K562 (cell line): Measurements from ENCODE around the gene OR6C74. TPM values are rescaled to one million over a fixed set of nuclear protein-coding genes. Genes with fewer than 3 reads are reported as not detected.

ENCODE experiments used
- ATAC-seq: fragments of 200-7000 bp; cut with Tn5 transposase; 3 replicates; pipeline ENCODE4 v1.9.1; 2020; ENCODE audit warnings: moderate library complexity
- BruUV-seq: library from RNA; stranded (reverse); fragments of 400-500 nt; replicated peaks from 2 replicates; lab custom pipeline; 2021; lab: Mats Ljungman, UMichigan
- CTCF ChIA-PET: fragments of 300-600 bp; formaldehyde crosslinking; extraction: SDS; loops from one replicate; lab custom pipeline; 2021; ENCODE audit warnings: low intra/inter-chr PET ratio; lab: Yijun Ruan, JAX
- POLR2A ChIA-PET: fragments of 300-600, 350-650 bp; sonication (Branson Sonifier 250); formaldehyde crosslinking; extraction: SDS; loops from one replicate; lab custom pipeline; 2021; ENCODE audit warnings: antibody characterized with exemption, inconsistent platforms; lab: Yijun Ruan, JAX
- DNase-seq, 4 experiments: peaks; one replicate each; pipeline versions ENCODE4 v3.0.0 to v3.0.0-alpha.2; 2011 to 2018; ENCODE audit warnings: low spot score in 3 of 4, mixed read lengths in 3 of 4; ENCODE audit errors: extremely low read depth in 1 of 4
- FAIRE-seq: peaks from 2 replicates; lab custom pipeline; 2011; peaks lifted over from hg19 to GRCh38; lab: Jason Lieb, UNC
- H2AFZ ChIP-seq: 2 replicates; pipeline ENCODE4 v1.6.0; 2011; ENCODE audit warnings: low read depth, low read length, control low read depth, inconsistent platforms
- H3K27ac ChIP-seq: fragments of 200-600 bp; 3 replicates; pipeline ENCODE4 v1.8.0; 2011; ENCODE audit warnings: low read depth, mild to moderate bottlenecking, control low read depth, inconsistent platforms, low read length, moderate library complexity, mixed read lengths; ENCODE audit errors: extremely low read depth
- H3K27me3 ChIP-seq, 2 experiments: fragments of 300-600 bp in 1 of 2; 2 replicates in 1 of 2; 3 replicates in 1 of 2; pipeline versions ENCODE4 v1.6.0 to v1.8.0; 2011; ENCODE audit warnings: inconsistent platforms in 2 of 2, low read length in 2 of 2, mild to moderate bottlenecking in 1 of 2, mixed read lengths in 1 of 2, moderate library complexity in 1 of 2; ENCODE audit not compliant: control insufficient read depth in 2 of 2, insufficient read depth in 2 of 2
- H3K36me3 ChIP-seq: fragments of 300-600 bp; 3 replicates; pipeline ENCODE4 v1.8.0; 2011; ENCODE audit warnings: mild to moderate bottlenecking, low read length, inconsistent platforms; ENCODE audit not compliant: control insufficient read depth, insufficient read depth
- H3K4me1 ChIP-seq, 2 experiments: fragments of 200-600 bp in 1 of 2; replicated peaks in 1 of 2; 2 replicates in 1 of 2; 3 replicates in 1 of 2; pipeline versions ENCODE4 v1.5.1 to v1.8.0; 2011; ENCODE audit warnings: inconsistent platforms in 2 of 2, low read length in 2 of 2, mild to moderate bottlenecking in 1 of 2, mixed read lengths in 1 of 2, moderate library complexity in 1 of 2; ENCODE audit not compliant: control insufficient read depth in 2 of 2, insufficient read depth in 2 of 2
- H3K4me2 ChIP-seq: 2 replicates; pipeline ENCODE4 v1.6.1; 2011; ENCODE audit warnings: low read length, control low read depth, inconsistent platforms, mixed read lengths; ENCODE audit not compliant: insufficient read depth
- H3K4me3 ChIP-seq: fragments of 200-600 bp; sonication (generic), shearing (Covaris generic); 2 replicates; pipeline ENCODE4 v1.5.1; 2016; ENCODE audit warnings: control low read depth, inconsistent platforms
- H3K79me2 ChIP-seq: fragments of 200-600 bp; 3 replicates; pipeline ENCODE4 v1.8.0; 2011; ENCODE audit warnings: low read length, inconsistent platforms; ENCODE audit not compliant: control insufficient read depth, insufficient read depth
- H3K9ac ChIP-seq, 2 experiments: 2 replicates each; pipeline versions ENCODE4 v1.6.0 to v1.6.1; 2011; ENCODE audit warnings: low read depth in 2 of 2, low read length in 2 of 2, control low read depth in 1 of 2, inconsistent platforms in 1 of 2, mild to moderate bottlenecking in 1 of 2, mixed read lengths in 1 of 2; ENCODE audit not compliant: insufficient read depth in 1 of 2
- H3K9me1 ChIP-seq: one replicate; pipeline ENCODE4 v1.6.0; 2011; ENCODE audit warnings: inconsistent platforms, mild to moderate bottlenecking, low read length, moderate library complexity; ENCODE audit not compliant: control insufficient read depth, insufficient read depth
- H3K9me3 ChIP-seq: replicated peaks from 2 replicates; pipeline ENCODE4 v1.5.1; 2011; ENCODE audit warnings: low read depth, low read length, inconsistent platforms; ENCODE audit not compliant: control insufficient read depth, insufficient read depth
- H4K20me1 ChIP-seq: replicated peaks from 2 replicates; pipeline ENCODE4 v1.6.1; 2011; ENCODE audit warnings: low read length, inconsistent platforms, mixed read lengths; ENCODE audit not compliant: control insufficient read depth, insufficient read depth
- ARID1B ChIP-seq: fragments of 450-650 bp; IDR thresholded peaks from 2 replicates; pipeline ENCODE4 v1.6.1; 2016; ENCODE audit warnings: antibody characterized with exemption, mild to moderate bottlenecking, inconsistent platforms
- CBFA2T2 ChIP-seq: fragments of 450-650 bp; conservative IDR thresholded peaks from 2 replicates; pipeline ENCODE4 v1.6.1; 2017; ENCODE audit warnings: mild to moderate bottlenecking
- CBFA2T3 ChIP-seq: fragments of 450-650 bp; IDR thresholded peaks from 2 replicates; pipeline ENCODE4 v1.6.1; 2017
- E2F3 ChIP-seq: fragments of 250-450 bp; sonication (Bioruptor Pico); IDR thresholded peaks from 2 replicates; pipeline ENCODE4 v1.4.0; 2020; ENCODE audit warnings: mild to moderate bottlenecking
- ELF2 ChIP-seq: fragments of 250-450 bp; sonication (Bioruptor Pico); IDR thresholded peaks from 2 replicates; pipeline ENCODE4 v1.5.0; 2021; ENCODE audit warnings: mild to moderate bottlenecking
- GTF2A2 ChIP-seq: IDR thresholded peaks from 2 replicates; pipeline ENCODE4 v1.6.1; 2016; ENCODE audit warnings: mild to moderate bottlenecking, missing genetic modification characterization, missing compliant biosample characterization
- HDAC8 ChIP-seq: fragments of 450-650 bp; IDR thresholded peaks from 2 replicates; pipeline ENCODE4 v1.6.1; 2016; ENCODE audit warnings: mild to moderate bottlenecking, missing genetic modification characterization, moderate library complexity, missing compliant biosample characterization
- MAFK ChIP-seq: IDR thresholded peaks from 2 replicates; pipeline ENCODE4 v1.6.1; 2011; ENCODE audit warnings: low read length, improper control_type of control experiment
- OTX1 ChIP-seq: fragments of 450-650 bp; formaldehyde crosslinking; IDR thresholded peaks from 2 replicates; pipeline ENCODE4 v1.4.0; 2022; ENCODE audit warnings: mild to moderate bottlenecking
- POLR2B ChIP-seq: fragments of 450-650 bp; IDR thresholded peaks from 2 replicates; pipeline ENCODE4 v1.6.1; 2018; ENCODE audit warnings: low read depth; ENCODE audit not compliant: partially characterized antibody
- TAL1 ChIP-seq: fragments of 450-650 bp; IDR thresholded peaks from 2 replicates; pipeline ENCODE4 v1.6.1; 2016; ENCODE audit warnings: mild to moderate bottlenecking
- TEAD4 ChIP-seq, 2 experiments: sonication (generic) in 1 of 2; formaldehyde crosslinking in 1 of 2; IDR thresholded peaks; 2 replicates each; pipeline versions ENCODE4 v1.6.1 to v1.8.0; 2012 to 2022; ENCODE audit warnings: borderline replicate concordance in 1 of 2, inconsistent platforms in 1 of 2, low read length in 1 of 2, mild to moderate bottlenecking in 1 of 2, missing genetic modification reagents in 1 of 2
- ZBTB17 ChIP-seq: fragments of 450-650 bp; formaldehyde crosslinking; IDR thresholded peaks from 2 replicates; pipeline ENCODE4 v1.4.0; 2020; ENCODE audit warnings: mild to moderate bottlenecking
- WGBS: fragments of 100-300 bp; shearing (Covaris generic); methylation state at CpG from one replicate; pipeline ENCODE4 v1.1.6; 2016; ENCODE audit warnings: low coverage, mixed read lengths; ENCODE audit not compliant: insufficient coverage; ENCODE audit errors: missing lambda C conversion rate; 5-methylcytosine and 5-hydroxymethylcytosine counted together
- in situ Hi-C: fragments of 300-500 bp; cut with MboI; formaldehyde crosslinking; loops from 4 replicates; pipeline ENCODE4 v1.15.0; 2018; ENCODE audit warnings: inconsistent platforms, mixed read lengths
- intact Hi-C: fragments of 100-400 bp; cut with micrococcal nuclease; formaldehyde crosslinking; loops from 2 replicates; pipeline ENCODE4 v1.14.2; 2022
- polyA plus RNA-seq, 8 experiments: library from polyadenylated mRNA; depleted of rRNA in 4 of 8; stranded (reverse) in 5 of 8; unstranded in 3 of 8; fragments of >200 nt; fragmentation: Nextera tagmentation in 2 of 8; fragmentation: Illumina TruSeq in 1 of 8; extraction: Ambion mirVana in 2 of 8; extraction: Trizol in 1 of 8; gene quantifications; 2 replicates each; pipeline versions ENCODE4 v1.2.1 to v1.2.3, GENCODE V29; 2011 to 2014; ENCODE audit warnings: inconsistent platforms in 1 of 8, missing spikeins in 1 of 8
- total RNA-seq, 7 experiments: library from RNA; depleted of rRNA in 6 of 7; stranded (reverse); fragments of >200 nt in 6 of 7; fragmentation: Illumina TruSeq in 2 of 7; extraction: Trizol in 2 of 7; gene quantifications; 2 replicates each; pipeline versions ENCODE4 v1.2.1 to v1.2.3, GENCODE V29; 2011 to 2021; ENCODE audit warnings: low replicate concordance in 1 of 7
- TF ChIP-seq, protein P1 (sequence below): fragments of 200-800 bp; sonication (Bioruptor generic); IDR thresholded peaks from 2 replicates; pipeline ENCODE4 v1.6.1; 2017; ENCODE audit warnings: missing genetic modification characterization, missing compliant biosample characterization

OR6C74 gene
- total and polyA plus RNA-seq, 9 of the 15 experiments (the other 6 are each of a cell fraction or from before 2014, with no cell fraction given), result not detected

DNA sequence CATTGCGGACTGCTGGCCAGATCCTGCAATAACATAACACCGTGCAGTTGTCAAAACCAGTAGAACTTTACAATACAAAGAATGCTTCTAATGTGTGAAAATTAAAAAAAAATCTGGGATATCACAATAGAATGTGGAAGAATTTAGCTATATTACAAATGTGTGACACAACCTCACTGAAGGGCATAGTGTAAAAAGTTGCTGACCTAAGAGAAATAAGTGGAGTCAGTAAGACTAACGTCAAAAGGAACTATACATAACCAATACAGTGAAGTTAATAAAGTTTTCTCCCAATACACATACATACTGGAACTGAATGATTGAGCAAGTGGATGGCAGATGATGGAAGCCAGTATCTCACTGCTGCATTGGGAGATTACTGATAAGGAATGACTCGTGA is 12.4 kb downstream of the OR6C74 start (continued):
- TF ChIP-seq GTF2A2 (tag) (no peak), MAFK (peak; percentile 44; the same call in 1 of the 2 replicates), OTX1 (no peak), ELF2 (CRISPR knock-in tag) (no peak)

GRCh38 chr12:55258303-55258702 is 13.9 kb downstream of the OR6C74 start:
- FAIRE-seq, result no peak
- Histone ChIP-seq H3K9me3 (no peaks in the 10 kb centered on the region), H3K27me3 (no peaks in the 10 kb centered on the region), H3K27ac (no peak overlapping the region), H3K4me2 (no peak overlapping the region)
- CTCF ChIA-PET, result no interaction called here
- in situ Hi-C loops, result no loop called here
- peak; percentile 30; the same call in 1 of the 2 replicates for TF ChIP-seq CBFA2T2
- no peak for TF ChIP-seq E2F3 (CRISPR knock-in tag)
- TF ChIP-seq CBFA2T3, result peak; percentile 67
- TF ChIP-seq TEAD4 (IDR thresholded peaks at IDR 0.05; ENCODE audit: low read length), result peak; percentile 42
- TF ChIP-seq TEAD4 (CRISPR knock-in tag; IDR thresholded peaks at IDR 0.05; ENCODE audit: borderline replicate concordance), result no peak
- peak; percentile 61 for TF ChIP-seq TAL1
- TF ChIP-seq POLR2B, result no peak
- no peak for TF ChIP-seq ZBTB17 (CRISPR knock-in tag)
- peak; percentile 24; the same call in 1 of the 2 replicates for TF ChIP-seq ARID1B
- TF ChIP-seq, protein P1, sequence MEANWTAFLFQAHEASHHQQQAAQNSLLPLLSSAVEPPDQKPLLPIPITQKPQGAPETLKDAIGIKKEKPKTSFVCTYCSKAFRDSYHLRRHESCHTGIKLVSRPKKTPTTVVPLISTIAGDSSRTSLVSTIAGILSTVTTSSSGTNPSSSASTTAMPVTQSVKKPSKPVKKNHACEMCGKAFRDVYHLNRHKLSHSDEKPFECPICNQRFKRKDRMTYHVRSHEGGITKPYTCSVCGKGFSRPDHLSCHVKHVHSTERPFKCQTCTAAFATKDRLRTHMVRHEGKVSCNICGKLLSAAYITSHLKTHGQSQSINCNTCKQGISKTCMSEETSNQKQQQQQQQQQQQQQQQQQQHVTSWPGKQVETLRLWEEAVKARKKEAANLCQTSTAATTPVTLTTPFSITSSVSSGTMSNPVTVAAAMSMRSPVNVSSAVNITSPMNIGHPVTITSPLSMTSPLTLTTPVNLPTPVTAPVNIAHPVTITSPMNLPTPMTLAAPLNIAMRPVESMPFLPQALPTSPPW (CRISPR knock-in tag), result no peak
- TF ChIP-seq HDAC8 (tag), result no peak
- TF ChIP-seq, all 486 proteins: peak for 5
- Histone ChIP-seq H3K36me3 (no peaks in the 10 kb centered on the region), H3K4me3 (no peak overlapping the region), H3K79me2 (no peaks in the 10 kb centered on the region), H4K20me1 (no peaks in the 10 kb centered on the region), H3K9ac (no peak overlapping the region), H3K9me1 (no peaks in the 10 kb centered on the region), H3K4me1 (no peaks in the 10 kb centered on the region), H2AFZ (no peak overlapping the region)
- POLR2A ChIA-PET, result no interaction called here
- BruUV-seq, result no TSS peak
- DNase-seq (no peak), ATAC-seq (no peak)
- WGBS, result 0% methylated on average over 2 of the region's 2 CpGs
- intact Hi-C loops, result no loop called here
